Esophagus squamous epithelium (tissue), 5 donors: ENCODE results near the gene ROR1. TPM values are rescaled to one million over a fixed set of nuclear protein-coding genes. Genes with fewer than 3 reads are reported as not detected.

Experiments
- DNase-seq: peaks from one replicate; lab custom pipeline; 2025; lab: John Stamatoyannopoulos, UW
- H3K27ac ChIP-seq, 4 donors: fragments of 200-600 bp; sonication (generic); one replicate each; pipeline ENCODE4 v1.5.1; 2016 to 2019; ENCODE audit warnings: mild to moderate bottlenecking in 1 of 4
- H3K27me3 ChIP-seq, 4 donors: fragments of 200-600 bp; sonication (generic); 1 replicate in 3 of 4; 2 replicates in 1 of 4; pipeline versions ENCODE4 v1.5.1 to v1.6.0; 2017 to 2021; ENCODE audit warnings: antibody characterized with exemption in 1 of 4
- H3K36me3 ChIP-seq, 3 donors: fragments of 200-600 bp; sonication (generic); one replicate each; pipeline ENCODE4 v1.5.1; 2016 to 2019
- H3K4me1 ChIP-seq, 3 donors: fragments of 200-600 bp; sonication (generic); one replicate each; pipeline ENCODE4 v1.5.1; 2017 to 2019
- H3K4me3 ChIP-seq, 4 donors: fragments of 200-600 bp; sonication (generic); 1 replicate in 3 of 4; 2 replicates in 1 of 4; pipeline ENCODE4 v1.5.1; 2016 to 2019; ENCODE audit warnings: mild to moderate bottlenecking in 2 of 4, moderate library complexity in 1 of 4
- H3K9me3 ChIP-seq, 3 donors: fragments of 200-600 bp; sonication (generic); one replicate each; pipeline ENCODE4 v1.5.1; 2016 to 2019
- POLR2A ChIP-seq, 4 donors: fragments of 450-650 bp; IDR thresholded peaks; one replicate each; pipeline ENCODE4 v1.6.1; 2017; ENCODE audit warnings: antibody characterized with exemption in 4 of 4, mild to moderate bottlenecking in 4 of 4, moderate library complexity in 3 of 4
- WGBS, 2 donors: methylation state at CpG; one replicate each; pipeline ENCODE4 v1.1.5; 2018; 5-methylcytosine and 5-hydroxymethylcytosine counted together
- intact Hi-C: fragments of 100-400 bp; cut with DNase I; formaldehyde crosslinking; loops from one replicate; pipeline ENCODE4 v1.15.0; 2022
- total RNA-seq, 4 donors: library from RNA; depleted of rRNA; stranded (reverse); fragments of >200 nt; gene quantifications; one replicate each; pipeline ENCODE4 v1.1.0, GENCODE V29; 2016
- TF ChIP-seq, protein P1 (sequence below), 6 experiments: fragments of 450-650 bp in 4 of 6; fragments of 200-600 bp in 2 of 6; sonication (generic) in 2 of 6; IDR thresholded peaks; one replicate each; pipeline ENCODE4 v1.5.1; 2016 to 2019; ENCODE audit warnings: antibody characterized with exemption in 6 of 6, mild to moderate bottlenecking in 4 of 6, moderate library complexity in 4 of 6
- donor health status: DM: yes; HTN: yes; CAD: no.

ROR1 gene
- total RNA-seq, 4 donors from 2014 or later, result 6.6 to 15.3 (median 9.4) TPM

- Histone ChIP-seq H3K4me1 (peaks cover 0 to 51% (median 18%) of the 10 kb centered on the region in 3 donors), H3K4me3 (no peak overlapping the region), H3K27me3 (no peaks in the 10 kb centered on the region), H3K9me3 (peaks cover 0 to 7% (median 0%) of the 10 kb centered on the region in 3 donors), H3K27ac (no peak overlapping the region), H3K36me3 (no peaks in the 10 kb centered on the region)
- TF ChIP-seq, protein P1, sequence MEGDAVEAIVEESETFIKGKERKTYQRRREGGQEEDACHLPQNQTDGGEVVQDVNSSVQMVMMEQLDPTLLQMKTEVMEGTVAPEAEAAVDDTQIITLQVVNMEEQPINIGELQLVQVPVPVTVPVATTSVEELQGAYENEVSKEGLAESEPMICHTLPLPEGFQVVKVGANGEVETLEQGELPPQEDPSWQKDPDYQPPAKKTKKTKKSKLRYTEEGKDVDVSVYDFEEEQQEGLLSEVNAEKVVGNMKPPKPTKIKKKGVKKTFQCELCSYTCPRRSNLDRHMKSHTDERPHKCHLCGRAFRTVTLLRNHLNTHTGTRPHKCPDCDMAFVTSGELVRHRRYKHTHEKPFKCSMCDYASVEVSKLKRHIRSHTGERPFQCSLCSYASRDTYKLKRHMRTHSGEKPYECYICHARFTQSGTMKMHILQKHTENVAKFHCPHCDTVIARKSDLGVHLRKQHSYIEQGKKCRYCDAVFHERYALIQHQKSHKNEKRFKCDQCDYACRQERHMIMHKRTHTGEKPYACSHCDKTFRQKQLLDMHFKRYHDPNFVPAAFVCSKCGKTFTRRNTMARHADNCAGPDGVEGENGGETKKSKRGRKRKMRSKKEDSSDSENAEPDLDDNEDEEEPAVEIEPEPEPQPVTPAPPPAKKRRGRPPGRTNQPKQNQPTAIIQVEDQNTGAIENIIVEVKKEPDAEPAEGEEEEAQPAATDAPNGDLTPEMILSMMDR (IDR thresholded peaks at IDR 0.05), result no peak
- TF ChIP-seq POLR2A (IDR thresholded peaks at IDR 0.05), result no peak
- intact Hi-C loops, result no loop called here
- DNase-seq, result no peak
- WGBS, 2 donors, result 82 to 90% methylated on average over 1 of the region's 1 CpG
Measured at GRCh38 chr1:63818567-63819325, 44.9 kb downstream of the ROR1 start.

DNA sequence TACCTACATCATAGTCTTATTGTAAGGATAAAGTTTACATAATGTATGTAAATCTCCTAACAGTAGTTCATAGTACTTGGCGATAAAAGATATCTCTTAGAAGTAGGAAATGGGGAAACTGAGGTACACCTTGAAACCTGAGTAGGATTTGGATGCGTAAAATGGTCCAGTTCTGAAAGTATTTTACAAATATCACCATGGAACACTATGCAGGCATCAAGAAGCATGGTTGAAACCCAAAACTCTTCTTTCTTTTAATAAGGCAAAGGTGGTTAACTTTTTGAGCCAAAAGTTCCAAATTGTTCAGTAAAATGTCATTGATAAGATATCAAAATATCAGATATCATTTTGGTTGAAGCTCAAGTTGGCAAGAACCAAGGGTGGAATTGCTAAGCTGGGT is 46.0 kb downstream of the ROR1 start:
- WGBS, 2 donors, result 89 to 93% methylated on average over 2 of the region's 2 CpGs
- H3K9me3 ChIP-seq, result peaks cover 0 to 7% (median 0%) of the 10 kb centered on the region in 3 donors
- DNase-seq, result no peak
- H3K36me3 ChIP-seq, result no peaks in the 10 kb centered on the region
- TF ChIP-seq, protein P1 (IDR thresholded peaks at IDR 0.05), result no peak
- TF ChIP-seq POLR2A (IDR thresholded peaks at IDR 0.05), result no peak
- H3K27ac ChIP-seq, result no peak overlapping the region
- H3K4me1 ChIP-seq, result peaks cover 0 to 40% (median 10%) of the 10 kb centered on the region in 3 donors
- H3K4me3 ChIP-seq, result no peak overlapping the region
- intact Hi-C loops, result no loop called here
- no peaks in the 10 kb centered on the region for H3K27me3 ChIP-seq

GRCh38 chr1:63821091-63822005 is 47.5 kb downstream of the ROR1 start:
- no peak for DNase-seq
- Histone ChIP-seq H3K27ac (peak overlapping the region in 3 of 4 donors; percentile 25 to 40 (median 27)), H3K27me3 (no peaks in the 10 kb centered on the region), H3K9me3 (peaks cover 0 to under 1% (median 0%) of the 10 kb centered on the region in 3 donors), H3K4me1 (peaks cover 0 to 33% (median 9%) of the 10 kb centered on the region in 3 donors), H3K4me3 (no peak overlapping the region), H3K36me3 (no peaks in the 10 kb centered on the region)
- TF ChIP-seq POLR2A (IDR thresholded peaks at IDR 0.05), result no peak
- TF ChIP-seq, protein P1 (IDR thresholded peaks at IDR 0.05), result no peak
- WGBS, 2 donors, result 43 to 51% methylated on average over 8 of the region's 8 CpGs
- intact Hi-C loops, result no loop called here

GRCh38 chr1:63822540-63822939 is 48.7 kb downstream of the ROR1 start:
- intact Hi-C loops, result no loop called here
- no peak for TF ChIP-seq POLR2A (IDR thresholded peaks at IDR 0.05)
- TF ChIP-seq, protein P1 (IDR thresholded peaks at IDR 0.05), result no peak
- Histone ChIP-seq H3K9me3 (no peaks in the 10 kb centered on the region), H3K27ac (no peak overlapping the region), H3K36me3 (no peaks in the 10 kb centered on the region), H3K4me3 (no peak overlapping the region), H3K4me1 (peaks cover 0 to 33% (median 9%) of the 10 kb centered on the region in 3 donors), H3K27me3 (no peaks in the 10 kb centered on the region)
- no peak for DNase-seq
